ENCODE results near the gene UBAC1.
"Not testable (repeated sequence)": the region's sequence is repeated elsewhere in the genome, so short reads cannot be mapped to it uniquely, and the experiment has no call there.

- TF ChIP-seq CTCF (IDR thresholded peaks at IDR 0.05 in 2 of 3, conservative IDR thresholded peaks at IDR 0.05 in 1 of 3; ENCODE audit: insufficient read depth in 2 of 3, low read depth in 1 of 3, low read length in 3 of 3); RAD51 (IDR thresholded peaks at IDR 0.05; ENCODE audit: borderline replicate concordance, low read depth); SMAD3 (CRISPR knock-in tag; conservative IDR thresholded peaks at IDR 0.05); CREM (IDR thresholded peaks at IDR 0.05; ENCODE audit: low read depth); POLR2A (conservative IDR thresholded peaks at IDR 0.05); KDM2B (CRISPR knock-in tag; IDR thresholded peaks at IDR 0.05); POLR2AphosphoS5 (IDR thresholded peaks at IDR 0.05; ENCODE audit: control insufficient read depth, insufficient read depth, low read depth, low read length); CBX1 (IDR thresholded peaks at IDR 0.05; ENCODE audit: low read depth): not testable (repeated sequence)
Measured at GRCh38 chr9:135916227-135916626, 44.9 kb downstream of the UBAC1 start.
